Mesenchymal stem cell (in vitro differentiated cells and primary cell): ENCODE results near the gene KCNK10.

Experiments
- DNase-seq: peaks from one replicate; pipeline ENCODE4 v3.0.0-alpha.2; 2013
- H2AFZ ChIP-seq: one replicate; pipeline ENCODE4 v1.6.1; 2013; ENCODE audit warnings: low read depth, mild to moderate bottlenecking, control low read depth, inconsistent platforms, low read length, moderate library complexity
- H2AK5ac ChIP-seq: 2 replicates; pipeline ENCODE4 v1.6.1; 2013; ENCODE audit warnings: low read length, moderate library complexity, mild to moderate bottlenecking, inconsistent platforms; ENCODE audit not compliant: severe bottlenecking
- H2BK120ac ChIP-seq: one replicate; pipeline ENCODE4 v1.6.1; 2013; ENCODE audit warnings: low read depth, mild to moderate bottlenecking, inconsistent platforms, low read length, moderate library complexity
- H2BK12ac ChIP-seq, 2 experiments: one replicate each; pipeline ENCODE4 v1.6.1; 2013; ENCODE audit warnings: inconsistent platforms in 2 of 2, low read length in 2 of 2, mild to moderate bottlenecking in 2 of 2, moderate library complexity in 2 of 2, control low read depth in 1 of 2
- H2BK15ac ChIP-seq: one replicate; pipeline ENCODE4 v1.6.1; 2013; ENCODE audit warnings: mild to moderate bottlenecking, low read depth, inconsistent platforms; ENCODE audit not compliant: poor library complexity, severe bottlenecking
- H2BK5ac ChIP-seq: 2 replicates; pipeline ENCODE4 v1.6.1; 2013; ENCODE audit warnings: low read depth, mild to moderate bottlenecking, low read length, control low read depth, inconsistent platforms; ENCODE audit not compliant: poor library complexity, severe bottlenecking
- H3K14ac ChIP-seq, 2 experiments: one replicate each; pipeline ENCODE4 v1.6.1; 2013; ENCODE audit warnings: inconsistent platforms in 2 of 2, low read length in 2 of 2, control low read depth in 1 of 2, mild to moderate bottlenecking in 1 of 2, moderate library complexity in 1 of 2
- H3K18ac ChIP-seq, 2 experiments: one replicate each; pipeline ENCODE4 v1.6.1; 2013; ENCODE audit warnings: inconsistent platforms in 2 of 2, low read length in 2 of 2, control low read depth in 1 of 2, low read depth in 1 of 2, mild to moderate bottlenecking in 1 of 2
- H3K23ac ChIP-seq, 2 experiments: one replicate each; pipeline ENCODE4 v1.6.1; 2013; ENCODE audit warnings: inconsistent platforms in 2 of 2, low read length in 2 of 2, mild to moderate bottlenecking in 2 of 2, moderate library complexity in 2 of 2, control low read depth in 1 of 2
- H3K27ac ChIP-seq: 2 replicates; pipeline ENCODE4 v1.5.1; 2013; ENCODE audit warnings: mild to moderate bottlenecking, moderate library complexity, low read length, control low read depth, inconsistent platforms; ENCODE audit not compliant: poor library complexity, severe bottlenecking
- H3K27me3 ChIP-seq, 2 experiments: 2 replicates each; pipeline versions ENCODE4 v1.6.1 to v1.7.0; 2013; ENCODE audit warnings: low read length in 2 of 2, mild to moderate bottlenecking in 2 of 2, moderate library complexity in 2 of 2, control low read depth in 1 of 2, inconsistent platforms in 1 of 2; ENCODE audit not compliant: control insufficient read depth in 1 of 2, insufficient read depth in 1 of 2
- H3K36me3 ChIP-seq, 2 experiments: 2 replicates each; pipeline versions ENCODE4 v1.6.1 to v1.7.0; 2013; ENCODE audit warnings: low read length in 2 of 2, control low read depth in 1 of 2, inconsistent platforms in 1 of 2, low read depth in 1 of 2, mild to moderate bottlenecking in 1 of 2; ENCODE audit not compliant: insufficient read depth in 2 of 2, control insufficient read depth in 1 of 2
- H3K4ac ChIP-seq, 2 experiments: one replicate each; pipeline ENCODE4 v1.6.1; 2013; ENCODE audit warnings: inconsistent platforms in 2 of 2, low read length in 2 of 2, mild to moderate bottlenecking in 2 of 2, moderate library complexity in 2 of 2, control low read depth in 1 of 2, low read depth in 1 of 2
- H3K4me1 ChIP-seq: 2 replicates; pipeline ENCODE4 v1.6.1; 2013; ENCODE audit warnings: low read depth, low read length, control low read depth; ENCODE audit not compliant: control insufficient read depth, insufficient read depth
- H3K4me2 ChIP-seq: 2 replicates; pipeline ENCODE4 v1.6.1; 2013; ENCODE audit warnings: low read length, mild to moderate bottlenecking, inconsistent platforms; ENCODE audit not compliant: poor library complexity, severe bottlenecking
- H3K4me3 ChIP-seq, 2 experiments: 2 replicates each; pipeline versions ENCODE4 v1.5.1 to v1.7.0; 2013; ENCODE audit warnings: low read length in 2 of 2, mild to moderate bottlenecking in 2 of 2, control low read depth in 1 of 2, low read depth in 1 of 2; ENCODE audit not compliant: insufficient read depth in 1 of 2
- H3K79me1 ChIP-seq: replicated peaks from 2 replicates; pipeline ENCODE4 v1.6.1; 2013; ENCODE audit warnings: mild to moderate bottlenecking, control low read depth, low read length, inconsistent platforms; ENCODE audit not compliant: poor library complexity, severe bottlenecking
- H3K9ac ChIP-seq: 2 replicates; pipeline ENCODE4 v1.7.0; 2013; ENCODE audit warnings: mild to moderate bottlenecking, low read length, moderate library complexity
- H3K9me3 ChIP-seq: 2 replicates; pipeline ENCODE4 v1.7.0; 2013; ENCODE audit warnings: mild to moderate bottlenecking, low read length; ENCODE audit not compliant: control insufficient read depth
- H4K8ac ChIP-seq: one replicate; pipeline ENCODE4 v1.6.1; 2013; ENCODE audit warnings: inconsistent platforms, mild to moderate bottlenecking, low read length, moderate library complexity
- H4K91ac ChIP-seq: one replicate; pipeline ENCODE4 v1.6.1; 2013; ENCODE audit warnings: mild to moderate bottlenecking, low read length, inconsistent platforms
- WGBS: methylation state at CpG from one replicate; pipeline ENCODE4 v1.1.7; 2013; ENCODE audit warnings: mixed read lengths; 5-methylcytosine and 5-hydroxymethylcytosine counted together

KCNK10 gene

GRCh38 chr14:88212691-88213090 lies 110.4 kb downstream of the KCNK10 start:
- no peak overlapping the region for H2AK5ac ChIP-seq
- no peak overlapping the region for H3K18ac ChIP-seq
- no peak overlapping the region for H4K91ac ChIP-seq
- H3K36me3 ChIP-seq: no peaks in the 10 kb centered on the region
- H3K4me1 ChIP-seq: no peaks in the 10 kb centered on the region
- H3K4me3 ChIP-seq: no peak overlapping the region
- H3K14ac ChIP-seq: no peak overlapping the region
- no peak overlapping the region for H3K4me2 ChIP-seq
- no peaks in the 10 kb centered on the region for H3K79me1 ChIP-seq
- H3K27me3 ChIP-seq: peaks cover 0 to 18% of the 10 kb centered on the region in 2 experiments
- H2AFZ ChIP-seq: no peak overlapping the region
- DNase-seq: no peak
- no peak overlapping the region for H2BK5ac ChIP-seq
- H3K27ac ChIP-seq: no peak overlapping the region
- H3K9me3 ChIP-seq: no peaks in the 10 kb centered on the region
- H3K4ac ChIP-seq: no peak overlapping the region
- no peak overlapping the region for H2BK120ac ChIP-seq
- no peak overlapping the region for H2BK15ac ChIP-seq
- H4K8ac ChIP-seq: no peak overlapping the region
- H3K23ac ChIP-seq: no peak overlapping the region
- H2BK12ac ChIP-seq: no peak overlapping the region
- H3K9ac ChIP-seq: no peak overlapping the region

GRCh38 chr14:88210426-88210825 lies 112.6 kb downstream of the KCNK10 start:
- Histone ChIP-seq H3K36me3 (no peaks in the 10 kb centered on the region), H4K8ac (no peak overlapping the region), H2AFZ (no peak overlapping the region), H2BK120ac (no peak overlapping the region), H3K4ac (no peak overlapping the region), H4K91ac (no peak overlapping the region), H3K18ac (no peak overlapping the region), H3K14ac (no peak overlapping the region), H3K9ac (no peak overlapping the region), H3K9me3 (no peaks in the 10 kb centered on the region), H2BK5ac (no peak overlapping the region), H3K23ac (no peak overlapping the region), H3K79me1 (no peaks in the 10 kb centered on the region), H3K4me1 (no peaks in the 10 kb centered on the region), H3K4me3 (no peak overlapping the region), H2BK12ac (no peak overlapping the region), H2AK5ac (no peak overlapping the region), H3K27ac (no peak overlapping the region), H3K27me3 (peaks cover 0 to 18% of the 10 kb centered on the region in 2 experiments), H3K4me2 (no peak overlapping the region), H2BK15ac (no peak overlapping the region)
- WGBS: 75% methylated on average over 8 of the region's 8 CpGs
- no peak for DNase-seq

GRCh38 chr14:88209273-88209672 lies 113.8 kb downstream of the KCNK10 start:
- Histone ChIP-seq H3K79me1 (no peaks in the 10 kb centered on the region), H4K8ac (no peak overlapping the region), H2AK5ac (no peak overlapping the region), H2BK12ac (no peak overlapping the region), H2BK15ac (no peak overlapping the region), H3K9me3 (no peaks in the 10 kb centered on the region), H3K18ac (no peak overlapping the region), H3K27me3 (peaks cover 0 to 23% of the 10 kb centered on the region in 2 experiments), H3K4ac (no peak overlapping the region), H3K4me3 (no peak overlapping the region), H3K4me2 (no peak overlapping the region), H3K36me3 (no peaks in the 10 kb centered on the region), H3K4me1 (no peaks in the 10 kb centered on the region), H4K91ac (no peak overlapping the region), H3K9ac (no peak overlapping the region), H3K27ac (no peak overlapping the region), H2AFZ (no peak overlapping the region), H2BK120ac (no peak overlapping the region), H2BK5ac (no peak overlapping the region), H3K14ac (no peak overlapping the region), H3K23ac (no peak overlapping the region)
- WGBS: 86% methylated on average over 17 of the region's 17 CpGs
- DNase-seq: no peak

- no peak overlapping the region for H2BK15ac ChIP-seq
- H3K79me1 ChIP-seq: no peaks in the 10 kb centered on the region
- no peak overlapping the region for H3K23ac ChIP-seq
- H3K14ac ChIP-seq: no peak overlapping the region
- H3K4me3 ChIP-seq: no peak overlapping the region
- no peaks in the 10 kb centered on the region for H3K9me3 ChIP-seq
- WGBS: 79% methylated on average over 2 of the region's 5 CpGs
- H2AFZ ChIP-seq: no peak overlapping the region
- H3K9ac ChIP-seq: no peak overlapping the region
- no peak for DNase-seq
- no peak overlapping the region for H3K18ac ChIP-seq
- H2BK5ac ChIP-seq: no peak overlapping the region
- H3K4me1 ChIP-seq: no peaks in the 10 kb centered on the region
- H3K36me3 ChIP-seq: no peaks in the 10 kb centered on the region
- H4K8ac ChIP-seq: no peak overlapping the region
- no peak overlapping the region for H2BK12ac ChIP-seq
- no peak overlapping the region for H3K27ac ChIP-seq
- no peak overlapping the region for H3K4me2 ChIP-seq
- H3K4ac ChIP-seq: no peak overlapping the region
- no peak overlapping the region for H4K91ac ChIP-seq
- H2BK120ac ChIP-seq: no peak overlapping the region
- H3K27me3 ChIP-seq: peaks cover 0 to 26% of the 10 kb centered on the region in 2 experiments
- no peak overlapping the region for H2AK5ac ChIP-seq
Measured at GRCh38 chr14:88208858-88209257, 114.2 kb downstream of the KCNK10 start.
